ENCODE measurements around the gene ZBTB7A.

Gene ZBTB7A

GRCh38 chr19:4052114-4052992, 14.3 kb downstream of the ZBTB7A start:
- Histone ChIP-seq H3K36me3 (ENCODE audit: insufficient read depth, low read length) (peaks cover 7% of the 10 kb centered on the region; the same call in 1 of the 2 replicates), H3K27ac (ENCODE audit: low read depth, low read length) (peak overlapping the region; percentile 88), H2AFZ (ENCODE audit: low read length, unreplicated experiment) (no peak overlapping the region), H3K27me3 (ENCODE audit: insufficient read depth, low read length) (no peaks in the 10 kb centered on the region), H3K4me1 (ENCODE audit: control insufficient read depth, insufficient read depth, low read length, unreplicated experiment) (peaks cover 21% of the 10 kb centered on the region), H3K79me2 (ENCODE audit: control insufficient read depth, insufficient read depth, low read length, unreplicated experiment) (peaks cover 81% of the 10 kb centered on the region), H3K4me3 (ENCODE audit: low read depth, low read length) (peak overlapping the region; percentile 40)

- Histone ChIP-seq H3K27ac (ENCODE audit: low read depth, low read length) (peak overlapping the region; percentile 88), H3K36me3 (ENCODE audit: insufficient read depth, low read length) (peaks cover 7% of the 10 kb centered on the region; the same call in 1 of the 2 replicates), H3K79me2 (ENCODE audit: control insufficient read depth, insufficient read depth, low read length, unreplicated experiment) (peaks cover 83% of the 10 kb centered on the region), H3K4me1 (ENCODE audit: control insufficient read depth, insufficient read depth, low read length, unreplicated experiment) (peaks cover 21% of the 10 kb centered on the region), H3K27me3 (ENCODE audit: insufficient read depth, low read length) (no peaks in the 10 kb centered on the region), H3K4me3 (ENCODE audit: low read depth, low read length) (peak overlapping the region; percentile 40; the same call in 1 of the 2 replicates), H2AFZ (ENCODE audit: low read length, unreplicated experiment) (no peak overlapping the region)
Observed at GRCh38 chr19:4051175-4052101, 15.3 kb downstream of the ZBTB7A start.

GRCh38 chr19:4049432-4049831, 17.3 kb downstream of the ZBTB7A start:
- peaks cover 81% of the 10 kb centered on the region for H3K79me2 ChIP-seq (ENCODE audit: control insufficient read depth, insufficient read depth, low read length, unreplicated experiment)
- H3K36me3 ChIP-seq (ENCODE audit: insufficient read depth, low read length) = peaks cover 4% of the 10 kb centered on the region; the same call in 1 of the 2 replicates
- H2AFZ ChIP-seq (ENCODE audit: low read length, unreplicated experiment) = no peak overlapping the region

GRCh38 chr19:4046946-4047683, 19.6 kb downstream of the ZBTB7A start:
- H3K27me3 ChIP-seq (ENCODE audit: insufficient read depth, low read length) = no peaks in the 10 kb centered on the region
- H3K36me3 ChIP-seq (ENCODE audit: insufficient read depth, low read length) = peaks cover 4% of the 10 kb centered on the region; the same call in 1 of the 2 replicates
- H3K4me1 ChIP-seq (ENCODE audit: control insufficient read depth, insufficient read depth, low read length, unreplicated experiment) = peaks cover 9% of the 10 kb centered on the region
- H3K79me2 ChIP-seq (ENCODE audit: control insufficient read depth, insufficient read depth, low read length, unreplicated experiment) = peaks cover 69% of the 10 kb centered on the region
- H3K27ac ChIP-seq (ENCODE audit: low read depth, low read length) = no peak overlapping the region
- no peak overlapping the region for H3K4me3 ChIP-seq (ENCODE audit: low read depth, low read length)
- no peak overlapping the region for H2AFZ ChIP-seq (ENCODE audit: low read length, unreplicated experiment)

More at GRCh38 chr19:4049432-4049831, 17.3 kb downstream of the ZBTB7A start:
- H3K4me1 ChIP-seq (ENCODE audit: control insufficient read depth, insufficient read depth, low read length, unreplicated experiment) = peaks cover 21% of the 10 kb centered on the region
- no peak overlapping the region for H3K4me3 ChIP-seq (ENCODE audit: low read depth, low read length)
- no peak overlapping the region for H3K27ac ChIP-seq (ENCODE audit: low read depth, low read length)
- H3K27me3 ChIP-seq (ENCODE audit: insufficient read depth, low read length) = no peaks in the 10 kb centered on the region

GRCh38 chr19:4046362-4046691, 20.4 kb downstream of the ZBTB7A start:
- Histone ChIP-seq H3K36me3 (ENCODE audit: insufficient read depth, low read length) (peaks cover 2% of the 10 kb centered on the region; the same call in 1 of the 2 replicates), H3K79me2 (ENCODE audit: control insufficient read depth, insufficient read depth, low read length, unreplicated experiment) (peaks cover 61% of the 10 kb centered on the region), H3K27ac (ENCODE audit: low read depth, low read length) (no peak overlapping the region), H2AFZ (ENCODE audit: low read length, unreplicated experiment) (no peak overlapping the region), H3K4me1 (ENCODE audit: control insufficient read depth, insufficient read depth, low read length, unreplicated experiment) (peaks cover 1% of the 10 kb centered on the region), H3K4me3 (ENCODE audit: low read depth, low read length) (no peak overlapping the region), H3K27me3 (ENCODE audit: insufficient read depth, low read length) (no peaks in the 10 kb centered on the region)

- H3K4me1 ChIP-seq (ENCODE audit: control insufficient read depth, insufficient read depth, low read length, unreplicated experiment) = no peaks in the 10 kb centered on the region
- H3K79me2 ChIP-seq (ENCODE audit: control insufficient read depth, insufficient read depth, low read length, unreplicated experiment) = peaks cover 57% of the 10 kb centered on the region
- no peak overlapping the region for H3K4me3 ChIP-seq (ENCODE audit: low read depth, low read length)
- no peaks in the 10 kb centered on the region for H3K36me3 ChIP-seq (ENCODE audit: insufficient read depth, low read length)
- H3K27ac ChIP-seq (ENCODE audit: low read depth, low read length) = no peak overlapping the region
- no peak overlapping the region for H2AFZ ChIP-seq (ENCODE audit: low read length, unreplicated experiment)
- no peaks in the 10 kb centered on the region for H3K27me3 ChIP-seq (ENCODE audit: insufficient read depth, low read length)
Observed at GRCh38 chr19:4045597-4046361, 20.9 kb downstream of the ZBTB7A start.

GRCh38 chr19:4044990-4045465, 21.7 kb downstream of the ZBTB7A start:
- Histone ChIP-seq H3K36me3 (ENCODE audit: insufficient read depth, low read length) (no peaks in the 10 kb centered on the region), H3K4me3 (ENCODE audit: low read depth, low read length) (no peak overlapping the region), H3K4me1 (ENCODE audit: control insufficient read depth, insufficient read depth, low read length, unreplicated experiment) (no peaks in the 10 kb centered on the region), H3K79me2 (ENCODE audit: control insufficient read depth, insufficient read depth, low read length, unreplicated experiment) (peaks cover 49% of the 10 kb centered on the region), H3K27me3 (ENCODE audit: insufficient read depth, low read length) (no peaks in the 10 kb centered on the region), H2AFZ (ENCODE audit: low read length, unreplicated experiment) (no peak overlapping the region), H3K27ac (ENCODE audit: low read depth, low read length) (no peak overlapping the region)

- no peaks in the 10 kb centered on the region for H3K4me1 ChIP-seq (ENCODE audit: control insufficient read depth, insufficient read depth, low read length, unreplicated experiment)
- H3K27me3 ChIP-seq (ENCODE audit: insufficient read depth, low read length) = no peaks in the 10 kb centered on the region
- no peaks in the 10 kb centered on the region for H3K36me3 ChIP-seq (ENCODE audit: insufficient read depth, low read length)
- no peak overlapping the region for H3K27ac ChIP-seq (ENCODE audit: low read depth, low read length)
- no peak overlapping the region for H3K4me3 ChIP-seq (ENCODE audit: low read depth, low read length)
- no peak overlapping the region for H2AFZ ChIP-seq (ENCODE audit: low read length, unreplicated experiment)
- H3K79me2 ChIP-seq (ENCODE audit: control insufficient read depth, insufficient read depth, low read length, unreplicated experiment) = peaks cover 40% of the 10 kb centered on the region
Observed at GRCh38 chr19:4043966-4044715, 22.6 kb downstream of the ZBTB7A start.

GRCh38 chr19:4043401-4043800, 23.3 kb downstream of the ZBTB7A start:
- Histone ChIP-seq H3K27me3 (ENCODE audit: insufficient read depth, low read length) (no peaks in the 10 kb centered on the region), H3K36me3 (ENCODE audit: insufficient read depth, low read length) (no peaks in the 10 kb centered on the region), H2AFZ (ENCODE audit: low read length, unreplicated experiment) (no peak overlapping the region), H3K79me2 (ENCODE audit: control insufficient read depth, insufficient read depth, low read length, unreplicated experiment) (peaks cover 35% of the 10 kb centered on the region), H3K27ac (ENCODE audit: low read depth, low read length) (no peak overlapping the region), H3K4me1 (ENCODE audit: control insufficient read depth, insufficient read depth, low read length, unreplicated experiment) (no peaks in the 10 kb centered on the region), H3K4me3 (ENCODE audit: low read depth, low read length) (no peak overlapping the region)
